GM12878 (cell line): ENCODE measurements around the gene FREM3. TPM values are rescaled to one million over a fixed set of nuclear protein-coding genes. Genes with fewer than 3 reads are reported as not detected.

ENCODE experiments used
- MEF2B ChIP-seq: fragments of 450-650 bp; IDR thresholded peaks from 2 replicates; pipeline ENCODE4 v1.6.1; 2018; ENCODE audit warnings: mild to moderate bottlenecking, moderate library complexity; ENCODE audit not compliant: partially characterized antibody, poor library complexity, severe bottlenecking
- MTA3 ChIP-seq: IDR thresholded peaks from 2 replicates; pipeline ENCODE4 v1.6.1; 2012; ENCODE audit warnings: low read length, inconsistent platforms, borderline replicate concordance
- USF1 ChIP-seq: IDR thresholded peaks from 2 replicates; pipeline ENCODE4 v1.6.1; 2011; ENCODE audit warnings: borderline replicate concordance, low read depth, mild to moderate bottlenecking, moderate library complexity, mixed read lengths, low read length; ENCODE audit not compliant: insufficient read depth; ENCODE audit errors: extremely low read length
- polyA plus RNA-seq, 11 experiments: library from polyadenylated mRNA; depleted of rRNA in 4 of 11; unstranded in 6 of 11; stranded (reverse) in 5 of 11; fragments of >200 nt; fragmentation: Nextera tagmentation in 4 of 11; fragmentation: Illumina TruSeq in 1 of 11; extraction: Ambion mirVana in 4 of 11; extraction: Trizol in 1 of 11; gene quantifications; 1 replicate in 1 of 11; 2 replicates in 10 of 11; pipeline versions ENCODE4 v1.2.1 to v1.2.3, GENCODE V29; 2011 to 2016; ENCODE audit warnings: inconsistent platforms in 2 of 11, missing spikeins in 2 of 11, low read depth in 1 of 11
- total RNA-seq, 4 experiments: library from RNA; depleted of rRNA in 3 of 4; stranded (reverse); fragments of >200 nt in 3 of 4; fragmentation: Illumina TruSeq in 1 of 4; extraction: Trizol in 1 of 4; gene quantifications; 2 replicates each; pipeline versions ENCODE4 v1.2.1 to v1.2.3, GENCODE V29; 2013 to 2021
- TF ChIP-seq, protein P1 (sequence below): fragments of 450-650 bp; IDR thresholded peaks from 2 replicates; pipeline ENCODE4 v1.6.1; 2017; ENCODE audit warnings: mild to moderate bottlenecking, moderate library complexity
- TF ChIP-seq, protein P2 (sequence below): IDR thresholded peaks from 2 replicates; pipeline ENCODE4 v1.6.1; 2011; ENCODE audit warnings: borderline replicate concordance, low read depth, mild to moderate bottlenecking, moderate library complexity, low read length; ENCODE audit not compliant: insufficient read depth, poor library complexity, severe bottlenecking
- TF ChIP-seq, protein P3 (sequence below): IDR thresholded peaks from 2 replicates; pipeline ENCODE4 v1.6.1; 2011; ENCODE audit warnings: low read depth, low read length, improper control_type of control experiment, borderline replicate concordance

FREM3 gene
- total and polyA plus RNA-seq, 10 of the 15 experiments (the other 5 are each of a cell fraction or from before 2014, with no cell fraction given) = not detected

GRCh38 chr4:143623896-143624295 is 76.6 kb downstream of the FREM3 start (continued):
- TF ChIP-seq, protein P1, sequence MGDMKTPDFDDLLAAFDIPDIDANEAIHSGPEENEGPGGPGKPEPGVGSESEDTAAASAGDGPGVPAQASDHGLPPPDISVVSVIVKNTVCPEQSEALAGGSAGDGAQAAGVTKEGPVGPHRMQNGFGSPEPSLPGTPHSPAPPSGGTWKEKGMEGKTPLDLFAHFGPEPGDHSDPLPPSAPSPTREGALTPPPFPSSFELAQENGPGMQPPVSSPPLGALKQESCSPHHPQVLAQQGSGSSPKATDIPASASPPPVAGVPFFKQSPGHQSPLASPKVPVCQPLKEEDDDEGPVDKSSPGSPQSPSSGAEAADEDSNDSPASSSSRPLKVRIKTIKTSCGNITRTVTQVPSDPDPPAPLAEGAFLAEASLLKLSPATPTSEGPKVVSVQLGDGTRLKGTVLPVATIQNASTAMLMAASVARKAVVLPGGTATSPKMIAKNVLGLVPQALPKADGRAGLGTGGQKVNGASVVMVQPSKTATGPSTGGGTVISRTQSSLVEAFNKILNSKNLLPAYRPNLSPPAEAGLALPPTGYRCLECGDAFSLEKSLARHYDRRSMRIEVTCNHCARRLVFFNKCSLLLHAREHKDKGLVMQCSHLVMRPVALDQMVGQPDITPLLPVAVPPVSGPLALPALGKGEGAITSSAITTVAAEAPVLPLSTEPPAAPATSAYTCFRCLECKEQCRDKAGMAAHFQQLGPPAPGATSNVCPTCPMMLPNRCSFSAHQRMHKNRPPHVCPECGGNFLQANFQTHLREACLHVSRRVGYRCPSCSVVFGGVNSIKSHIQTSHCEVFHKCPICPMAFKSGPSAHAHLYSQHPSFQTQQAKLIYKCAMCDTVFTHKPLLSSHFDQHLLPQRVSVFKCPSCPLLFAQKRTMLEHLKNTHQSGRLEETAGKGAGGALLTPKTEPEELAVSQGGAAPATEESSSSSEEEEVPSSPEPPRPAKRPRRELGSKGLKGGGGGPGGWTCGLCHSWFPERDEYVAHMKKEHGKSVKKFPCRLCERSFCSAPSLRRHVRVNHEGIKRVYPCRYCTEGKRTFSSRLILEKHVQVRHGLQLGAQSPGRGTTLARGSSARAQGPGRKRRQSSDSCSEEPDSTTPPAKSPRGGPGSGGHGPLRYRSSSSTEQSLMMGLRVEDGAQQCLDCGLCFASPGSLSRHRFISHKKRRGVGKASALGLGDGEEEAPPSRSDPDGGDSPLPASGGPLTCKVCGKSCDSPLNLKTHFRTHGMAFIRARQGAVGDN = no peak
- TF ChIP-seq USF1 = no peak
- TF ChIP-seq, protein P2, sequence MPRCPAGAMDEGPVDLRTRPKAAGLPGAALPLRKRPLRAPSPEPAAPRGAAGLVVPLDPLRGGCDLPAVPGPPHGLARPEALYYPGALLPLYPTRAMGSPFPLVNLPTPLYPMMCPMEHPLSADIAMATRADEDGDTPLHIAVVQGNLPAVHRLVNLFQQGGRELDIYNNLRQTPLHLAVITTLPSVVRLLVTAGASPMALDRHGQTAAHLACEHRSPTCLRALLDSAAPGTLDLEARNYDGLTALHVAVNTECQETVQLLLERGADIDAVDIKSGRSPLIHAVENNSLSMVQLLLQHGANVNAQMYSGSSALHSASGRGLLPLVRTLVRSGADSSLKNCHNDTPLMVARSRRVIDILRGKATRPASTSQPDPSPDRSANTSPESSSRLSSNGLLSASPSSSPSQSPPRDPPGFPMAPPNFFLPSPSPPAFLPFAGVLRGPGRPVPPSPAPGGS = no peak
- TF ChIP-seq, protein P3, sequence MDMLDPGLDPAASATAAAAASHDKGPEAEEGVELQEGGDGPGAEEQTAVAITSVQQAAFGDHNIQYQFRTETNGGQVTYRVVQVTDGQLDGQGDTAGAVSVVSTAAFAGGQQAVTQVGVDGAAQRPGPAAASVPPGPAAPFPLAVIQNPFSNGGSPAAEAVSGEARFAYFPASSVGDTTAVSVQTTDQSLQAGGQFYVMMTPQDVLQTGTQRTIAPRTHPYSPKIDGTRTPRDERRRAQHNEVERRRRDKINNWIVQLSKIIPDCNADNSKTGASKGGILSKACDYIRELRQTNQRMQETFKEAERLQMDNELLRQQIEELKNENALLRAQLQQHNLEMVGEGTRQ = no peak
- no peak for TF ChIP-seq MTA3
- no peak for TF ChIP-seq MEF2B
